Measurements from ENCODE around the gene CCHCR1. TPM values are rescaled to one million over a fixed set of nuclear protein-coding genes. Genes with fewer than 3 reads are reported as not detected.

Gene CCHCR1
- total and polyA plus RNA-seq, 2 of the 8 experiments (the other 6 are each of a cell fraction or from before 2014, with no cell fraction given), result 20.9 to 38.0 TPM

GRCh38 chr6:31158140-31158862, 699 bp upstream of the CCHCR1 start, which contains the start of gene TCF19:
TCF19 (plus strand) TSS chr6:31158589; CDS start chr6:31159470, 881 bp downstream.
- ChIA-PET POLR2A (ENCODE audit: partially characterized antibody) (interaction anchor here (0.7 to 68.5 kb wide), 5 partner anchors 10 to 336 kb away, joined by 3 to 2251 read pairs (median 3); partner anchors contain the start of genes CCHCR1, CDSN, POU5F1 and PSORS1C1), CTCF (ENCODE audit: partially characterized antibody) (interaction anchor here (0.8 to 6.3 kb wide), 14 partner anchors 10 to 75 kb away, joined by 3 to 45 read pairs (median 8); partner anchors contain the start of genes POU5F1 and PSORS1C2)
- peak within 1 kb of the TSS; percentile 87 for H3K4ac ChIP-seq (replicated peaks; ENCODE audit: insufficient read length, low read depth, low read length)
- H3K23ac ChIP-seq (ENCODE audit: insufficient read length), result no peak within 1 kb of the TSS
- H3K18ac ChIP-seq (ENCODE audit: extremely low read depth, low read length), result peak within 1 kb of the TSS; percentile 91
- peak within 1 kb of the TSS; percentile 85 to 94 for H3K4me2 ChIP-seq (ENCODE audit: insufficient read depth in 1 of 2, low read depth in 2 of 2, low read length in 2 of 2)
- H3K4me3 ChIP-seq (ENCODE audit: extremely low read depth in 1 of 4, insufficient read depth in 2 of 4, low read depth in 3 of 4, low read length in 4 of 4), result peak within 1 kb of the TSS; percentile 62 to 76 (median 68)
- no peak within 1 kb of the TSS for H2BK20ac ChIP-seq (ENCODE audit: low read length)
- peaks cover 1 to 2% of the 10 kb centered on the region in 2 experiments for H4K20me1 ChIP-seq (replicated peaks in 1 of 2; ENCODE audit: control insufficient read depth in 1 of 2, insufficient read depth in 2 of 2, low read length in 2 of 2)
- peak; percentile 97 to 99 for DNase-seq (ENCODE audit: low read depth in 1 of 2, low spot score in 2 of 2)
- WGBS, 2 experiments (ENCODE audit: extremely low coverage in 1 of 2, insufficient coverage in 1 of 2, insufficient read length in 1 of 2, insufficient replicate concordance in 2 of 2, low coverage in 1 of 2, low lambda C conversion rate in 2 of 2, missing lambda C conversion rate in 1 of 2), result 2% methylated on average over 62 of the region's 65 CpGs; no CpG with 5 or more reads in 1 of the 2 experiments
- H3K14ac ChIP-seq (ENCODE audit: insufficient read length), result no peak within 1 kb of the TSS
- H2BK5ac ChIP-seq (ENCODE audit: low read depth, low read length), result peak within 1 kb of the TSS; percentile 69; the same call in 1 of the 2 replicates
- H2BK12ac ChIP-seq (ENCODE audit: low read depth, low read length), result peak within 1 kb of the TSS; percentile 86; the same call in 1 of the 2 replicates
- no peaks in the 10 kb centered on the region for H3K9me3 ChIP-seq (ENCODE audit: insufficient read depth in 2 of 2, low read depth in 1 of 2, low read length in 1 of 2)
- peaks cover 14% of the 10 kb centered on the region for H3K23me2 ChIP-seq (ENCODE audit: low read depth, low read length)
- H3K79me2 ChIP-seq (ENCODE audit: control insufficient read depth in 1 of 2, insufficient read depth in 2 of 2, low read length in 2 of 2), result no peaks in the 10 kb centered on the region
- H2BK15ac ChIP-seq (ENCODE audit: low read length), result peak within 1 kb of the TSS; percentile 73; the same call in 1 of the 2 replicates
- no peak within 1 kb of the TSS for H2AFZ ChIP-seq (ENCODE audit: low read length)
- H2AK5ac ChIP-seq (ENCODE audit: low read depth, low read length), result peak within 1 kb of the TSS; percentile 89; the same call in 1 of the 2 replicates
- H4K8ac ChIP-seq (ENCODE audit: extremely low read depth, insufficient read depth, low read length), result no peak within 1 kb of the TSS; the same call in 1 of the 2 replicates
- FAIRE-seq, result no peak
- H3K79me1 ChIP-seq (ENCODE audit: low read depth, low read length), result no peaks in the 10 kb centered on the region
- peak within 1 kb of the TSS; percentile 46 to 73 (median 64); a peak in 6 of 7 replicates for H3K9ac ChIP-seq (replicated peaks in 1 of 4; ENCODE audit: extremely low read depth in 1 of 4, low read depth in 3 of 4, low read length in 3 of 4)
- H3K27me3 ChIP-seq (replicated peaks in 1 of 4; ENCODE audit: control insufficient read depth in 3 of 4, extremely low read depth in 1 of 4, insufficient read depth in 3 of 4, low read length in 3 of 4), result no peaks in the 10 kb centered on the region
- no peak within 1 kb of the TSS; the same call in 1 of the 2 replicates for H3K27ac ChIP-seq (ENCODE audit: low read depth, low read length)
- peaks cover 0 to 24% (median 18%) of the 10 kb centered on the region in 4 experiments; a peak in 6 of 7 replicates for H3K4me1 ChIP-seq (replicated peaks in 1 of 4; ENCODE audit: control insufficient read depth in 3 of 4, insufficient read depth in 4 of 4, low read length in 3 of 4)
- peak within 1 kb of the TSS; percentile 41 for H4K91ac ChIP-seq (replicated peaks; ENCODE audit: insufficient read length, low read length)
- peak within 1 kb of the TSS; percentile 80 for H4K5ac ChIP-seq (ENCODE audit: insufficient read length, low read depth, low read length)
- H2BK120ac ChIP-seq (replicated peaks; ENCODE audit: low read depth, low read length), result no peak within 1 kb of the TSS
- H3K56ac ChIP-seq (replicated peaks; ENCODE audit: insufficient read length, low read depth, low read length), result peak within 1 kb of the TSS; percentile 36
- peaks cover 5 to 36% (median 10%) of the 10 kb centered on the region in 4 experiments; a peak in 7 of 8 replicates for H3K36me3 ChIP-seq (ENCODE audit: control insufficient read depth in 2 of 4, insufficient read depth in 4 of 4, low read length in 3 of 4)
- TF ChIP-seq SIRT6 (IDR thresholded peaks at IDR 0.05; ENCODE audit: low read length), result no peak
- TF ChIP-seq POLR2AphosphoS5 (IDR thresholded peaks at IDR 0.05; ENCODE audit: low read depth, low read length), result no peak
- 0 out of 2 replicates have a peak, but pooled peaks have one; percentile 5 for TF ChIP-seq BRCA1 (IDR thresholded peaks at IDR 0.05; ENCODE audit: low read depth, low read length)
- TF ChIP-seq ZNF274 (IDR thresholded peaks at IDR 0.05; ENCODE audit: borderline replicate concordance, extremely low read depth, low read length), result no peak
- peak; percentile 71 for TF ChIP-seq SP2 (IDR thresholded peaks at IDR 0.05; ENCODE audit: low read length)
- TF ChIP-seq ATF3 (IDR thresholded peaks at IDR 0.05; ENCODE audit: insufficient read depth, low read depth, low read length), result no peak
- TF ChIP-seq SRF (IDR thresholded peaks at IDR 0.05; ENCODE audit: low read depth, low read length), result no peak
- TF ChIP-seq POU5F1 (IDR thresholded peaks at IDR 0.05; ENCODE audit: low read depth, low read length), result no peak
- TF ChIP-seq SP1 (IDR thresholded peaks at IDR 0.05; ENCODE audit: low read depth, low read length), result peak; percentile 95
- peak; percentile 92 to 94; a peak in 3 of 4 replicates for TF ChIP-seq SIN3A (conservative IDR thresholded peaks at IDR 0.05 in 1 of 2, IDR thresholded peaks at IDR 0.05 in 1 of 2; ENCODE audit: low read depth in 1 of 2, low read length in 2 of 2)
- TF ChIP-seq TAF1 (IDR thresholded peaks at IDR 0.05; ENCODE audit: low read depth, low read length), result peak; percentile 55
- TF ChIP-seq CHD2 (IDR thresholded peaks at IDR 0.05; ENCODE audit: low read length), result peak; percentile 85
